ENCODE results near the gene ELP2.

Gene ELP2

GRCh38 chr18:36189486-36189885 lies 59.8 kb downstream of the ELP2 start:
- no peak for DNase-seq (ENCODE audit: low read depth)
- no peak for TF ChIP-seq CTCF (conservative IDR thresholded peaks at IDR 0.05; ENCODE audit: control insufficient read depth, insufficient read depth, low read depth, low read length)
- H3K4me3 ChIP-seq (ENCODE audit: control insufficient read depth, low read depth, low read length), result no peak overlapping the region

DNA sequence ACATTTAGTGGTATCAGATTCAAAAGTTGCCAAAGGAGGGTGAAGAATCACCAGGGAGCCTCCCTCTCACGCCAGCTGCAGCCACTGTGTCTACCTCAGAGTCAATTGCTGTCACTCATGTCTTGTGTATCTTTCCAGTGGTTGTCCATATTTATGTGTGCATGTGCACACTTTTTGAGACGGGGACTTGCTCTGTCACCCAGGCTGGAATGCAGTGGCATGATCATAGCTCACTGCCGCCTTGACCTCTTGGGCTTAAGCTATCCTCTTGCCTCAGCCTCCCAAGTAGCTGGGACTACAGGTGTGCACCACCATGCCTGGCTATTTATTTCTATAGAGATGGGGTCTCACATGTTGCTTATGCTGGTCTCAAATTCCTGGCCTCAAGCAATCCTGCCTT lies 61.6 kb downstream of the ELP2 start:
- TF ChIP-seq CTCF (conservative IDR thresholded peaks at IDR 0.05; ENCODE audit: control insufficient read depth, insufficient read depth, low read depth, low read length), result no peak
- H3K4me3 ChIP-seq (ENCODE audit: control insufficient read depth, low read depth, low read length), result no peak overlapping the region
- DNase-seq (ENCODE audit: low read depth), result no peak

- TF ChIP-seq CTCF (conservative IDR thresholded peaks at IDR 0.05; ENCODE audit: control insufficient read depth, insufficient read depth, low read depth, low read length), result no peak
- no peak for DNase-seq (ENCODE audit: low read depth)
- no peak overlapping the region for H3K4me3 ChIP-seq (ENCODE audit: control insufficient read depth, low read depth, low read length)
Observed at GRCh38 chr18:36191711-36192110, 62.0 kb downstream of the ELP2 start.

GRCh38 chr18:36194600-36195315 lies 65.1 kb downstream of the ELP2 start:
- DNase-seq (ENCODE audit: low read depth), result no peak
- TF ChIP-seq CTCF (conservative IDR thresholded peaks at IDR 0.05; ENCODE audit: control insufficient read depth, insufficient read depth, low read depth, low read length), result no peak
- H3K4me3 ChIP-seq (ENCODE audit: control insufficient read depth, low read depth, low read length), result no peak overlapping the region

- no peak for TF ChIP-seq CTCF (conservative IDR thresholded peaks at IDR 0.05; ENCODE audit: control insufficient read depth, insufficient read depth, low read depth, low read length)
- DNase-seq (ENCODE audit: low read depth), result no peak
- no peak overlapping the region for H3K4me3 ChIP-seq (ENCODE audit: control insufficient read depth, low read depth, low read length)
Observed at GRCh38 chr18:36195427-36196122, 65.9 kb downstream of the ELP2 start.

DNA sequence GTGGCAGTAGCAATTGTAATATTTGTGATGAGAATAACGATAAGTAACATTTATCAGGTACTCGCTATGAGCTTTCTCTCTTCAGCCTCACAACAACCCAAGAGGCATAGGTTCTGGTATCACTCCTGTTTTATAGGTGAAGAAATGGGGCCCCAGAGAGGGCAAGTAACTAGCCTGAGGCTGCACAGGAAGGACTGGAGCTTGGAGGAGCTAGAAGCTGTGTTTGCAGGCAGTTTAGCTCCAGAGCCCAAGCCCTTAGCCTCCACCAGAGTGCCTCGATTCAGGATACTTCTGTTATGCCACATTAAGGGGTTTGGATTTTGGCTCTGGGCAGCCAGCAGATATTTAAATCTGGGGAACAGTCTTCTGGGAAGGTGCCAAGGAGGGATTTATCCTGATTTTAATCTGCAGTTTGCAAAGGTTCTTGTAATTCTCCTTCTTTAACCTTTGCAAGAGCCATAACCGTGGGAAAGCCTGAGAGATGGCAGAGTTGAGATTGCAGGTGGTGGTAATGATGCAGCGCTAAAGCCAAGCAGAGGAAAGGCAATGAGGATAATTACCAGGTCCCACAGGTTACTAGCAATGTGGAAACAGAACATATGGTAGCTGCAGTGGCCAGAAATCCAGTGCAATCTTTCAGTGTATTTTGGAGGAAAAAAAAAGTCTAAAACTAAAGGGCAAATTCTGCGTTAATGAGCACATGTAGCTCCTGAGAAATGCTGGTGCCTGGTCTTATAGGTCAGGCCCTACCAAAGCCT lies 66.7 kb downstream of the ELP2 start:
- no peak for DNase-seq (ENCODE audit: low read depth)
- no peak for TF ChIP-seq CTCF (conservative IDR thresholded peaks at IDR 0.05; ENCODE audit: control insufficient read depth, insufficient read depth, low read depth, low read length)
- no peak overlapping the region for H3K4me3 ChIP-seq (ENCODE audit: control insufficient read depth, low read depth, low read length)

All from fibroblast of mammary gland (primary cell).